HG03108 (cell line): ENCODE measurements around the gene MACROD2.
"Not testable (repeated sequence)": the region's sequence is repeated elsewhere in the genome, so short reads cannot be mapped to it uniquely, and the experiment has no call there.

Experiments
- ATAC-seq: cut with Tn5 transposase; IDR thresholded peaks from one replicate; pipeline ENCODE4 v1.9.1; 2021; ENCODE audit warnings: moderate library complexity; ENCODE audit not compliant: unreplicated experiment

MACROD2 gene

DNA sequence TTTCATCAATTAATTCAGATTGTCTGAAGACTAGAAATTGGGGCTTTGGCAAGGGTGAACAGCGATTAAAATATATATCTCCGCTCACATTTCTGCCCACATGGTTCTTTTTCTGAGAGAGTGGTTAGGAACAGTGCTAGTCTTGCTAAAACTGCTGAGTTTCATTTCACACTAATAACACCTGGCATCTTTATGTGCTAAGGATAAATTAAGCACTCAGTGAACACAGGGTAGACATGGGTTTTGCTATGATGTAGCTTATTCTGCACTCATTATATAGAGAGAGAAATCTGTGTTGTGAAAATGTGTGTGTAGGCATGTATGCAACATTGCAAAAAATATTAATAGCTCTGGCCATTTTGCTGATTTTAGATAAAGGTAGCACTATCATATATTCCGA, 965.5 kb downstream of the MACROD2 start:
- no peak for ATAC-seq

DNA sequence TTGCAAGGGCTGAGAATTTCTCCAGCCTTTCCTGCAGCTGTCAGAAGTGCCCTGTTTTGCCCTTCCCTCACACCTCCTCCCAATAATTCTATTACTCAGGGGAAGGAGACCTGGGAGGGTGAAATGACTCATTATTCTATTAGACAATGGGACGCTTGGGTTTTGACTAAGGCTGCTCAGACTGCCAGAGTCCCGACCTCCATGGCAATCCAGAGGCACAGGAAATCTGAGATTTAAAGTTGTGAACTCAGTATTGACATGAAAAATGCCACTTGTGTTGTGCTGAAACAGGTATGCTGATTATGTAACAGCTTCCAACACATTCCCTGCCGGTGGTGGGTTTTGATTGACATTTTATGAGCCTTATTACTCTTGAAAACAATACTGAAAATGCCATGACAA, 967.9 kb downstream of the MACROD2 start:
- ATAC-seq, result no peak

DNA sequence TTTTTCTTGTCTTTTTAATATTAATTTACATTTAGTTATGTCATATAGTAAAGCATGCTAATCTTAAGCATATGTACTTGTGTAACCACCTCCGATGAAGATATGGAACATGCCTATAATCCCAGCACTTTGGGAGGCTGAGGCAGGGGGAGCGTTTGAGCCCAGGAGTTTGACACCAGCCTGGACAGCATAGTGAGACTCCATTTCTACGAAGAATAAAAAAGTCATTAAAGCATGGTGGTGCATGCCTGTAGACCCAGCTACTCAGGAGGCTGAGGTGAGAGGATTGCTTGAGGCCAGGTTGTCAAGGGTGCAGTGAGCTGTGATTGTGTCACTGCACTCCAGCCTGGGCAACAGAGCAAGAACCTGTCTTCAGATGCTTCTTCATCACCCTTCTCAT, 970.9 kb downstream of the MACROD2 start:
- no peak for ATAC-seq

DNA sequence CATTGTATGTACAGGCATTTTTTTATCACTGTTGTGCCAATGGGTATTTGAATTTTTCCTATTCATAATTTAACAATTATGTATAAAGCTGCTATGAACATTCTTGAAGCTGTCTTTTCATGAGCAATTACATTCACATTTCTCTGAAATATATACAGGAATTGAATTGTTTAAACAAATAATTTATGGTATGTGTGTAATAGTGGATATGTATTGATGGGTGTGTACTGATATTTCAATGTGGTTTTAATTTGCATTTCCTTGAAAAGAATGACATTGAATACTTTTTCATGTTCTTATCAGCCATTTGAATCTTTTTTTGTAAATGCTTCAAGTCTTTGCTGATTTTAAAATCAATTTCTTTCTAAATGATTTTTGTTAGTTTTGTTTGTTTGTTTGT, 971.5 kb downstream of the MACROD2 start:
- ATAC-seq, result no peak

DNA sequence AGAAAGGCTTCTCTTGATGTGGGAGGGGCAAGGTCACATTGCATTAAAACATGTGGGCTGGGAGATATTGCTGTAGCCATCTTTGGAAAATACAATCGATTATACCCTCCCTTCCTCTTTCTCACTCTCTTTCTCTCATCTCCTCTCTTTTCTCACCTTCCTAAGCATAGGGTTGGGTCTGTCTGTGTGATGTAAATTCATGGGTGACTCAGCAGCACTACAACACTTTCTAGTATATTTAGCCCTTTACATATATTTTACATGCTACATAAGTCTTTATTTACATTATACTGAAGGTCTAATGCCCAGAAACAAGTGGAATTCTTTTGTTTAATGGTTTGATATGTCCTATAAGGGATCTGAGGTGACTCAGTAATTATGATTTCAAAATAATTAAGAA, 976.9 kb downstream of the MACROD2 start:
- no peak for ATAC-seq

DNA sequence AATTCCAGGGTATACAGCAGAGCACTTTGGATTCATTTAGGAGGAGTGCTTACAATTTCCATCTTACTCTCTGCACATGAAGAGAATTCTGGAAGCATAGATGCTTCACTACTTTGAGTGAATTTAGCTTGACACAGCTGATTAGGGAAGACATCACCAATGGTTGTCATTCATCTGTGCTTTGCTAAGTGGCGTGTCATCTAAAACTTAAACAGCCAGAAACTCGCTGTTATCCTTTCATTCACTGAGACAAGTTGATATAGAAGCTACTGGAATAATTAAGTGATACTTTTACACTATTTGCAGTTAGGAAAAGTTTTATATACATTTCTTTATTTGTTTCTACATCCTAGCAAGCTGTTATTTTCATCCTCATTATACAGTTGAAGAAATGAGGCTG, 977.4 kb downstream of the MACROD2 start:
- no peak for ATAC-seq

DNA sequence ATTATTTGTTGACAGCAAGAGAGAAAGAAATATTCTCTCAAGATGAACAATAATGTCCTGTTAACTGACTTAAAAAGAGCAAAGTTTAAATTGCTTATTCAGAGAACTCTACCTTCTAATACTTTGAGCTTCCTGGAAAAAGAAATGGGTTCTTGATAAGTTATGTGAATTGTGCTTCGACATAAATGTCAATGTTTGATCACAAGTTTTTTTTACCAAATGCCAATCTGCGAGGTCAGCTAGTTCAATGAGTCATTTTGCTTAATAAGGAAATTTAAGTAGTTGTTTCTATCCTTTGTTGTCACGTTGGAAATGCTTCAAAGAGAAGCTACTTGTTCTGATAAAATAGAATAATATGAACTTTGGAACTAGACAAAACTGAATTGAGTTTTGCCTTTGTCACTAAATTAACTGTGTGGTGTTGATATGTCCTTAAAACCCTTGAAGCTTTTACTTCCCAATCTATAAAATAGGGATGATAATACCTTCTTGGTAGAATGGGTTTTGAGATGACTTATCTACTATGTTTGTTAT, 984.2 kb downstream of the MACROD2 start:
- no peak for ATAC-seq

DNA sequence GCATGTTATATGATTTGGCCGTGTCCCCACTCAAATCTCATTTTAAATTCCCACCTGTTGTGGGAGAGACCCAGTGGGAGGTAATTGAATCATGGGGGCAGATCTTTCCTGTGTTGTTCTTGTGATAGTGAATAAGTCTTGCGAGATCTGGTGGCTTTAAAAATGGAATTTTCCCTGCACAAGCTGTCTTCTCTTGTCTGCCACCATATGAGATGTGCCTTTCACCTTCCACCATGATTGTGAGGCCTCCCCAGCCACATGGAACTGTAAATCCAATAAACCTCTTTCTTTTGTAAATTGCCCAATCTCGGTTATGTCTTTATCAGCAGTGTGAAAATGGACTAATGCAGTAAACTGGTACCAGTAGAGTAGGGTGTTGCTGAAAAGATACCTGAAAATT, 986.2 kb downstream of the MACROD2 start:
- ATAC-seq, result not testable (repeated sequence)

DNA sequence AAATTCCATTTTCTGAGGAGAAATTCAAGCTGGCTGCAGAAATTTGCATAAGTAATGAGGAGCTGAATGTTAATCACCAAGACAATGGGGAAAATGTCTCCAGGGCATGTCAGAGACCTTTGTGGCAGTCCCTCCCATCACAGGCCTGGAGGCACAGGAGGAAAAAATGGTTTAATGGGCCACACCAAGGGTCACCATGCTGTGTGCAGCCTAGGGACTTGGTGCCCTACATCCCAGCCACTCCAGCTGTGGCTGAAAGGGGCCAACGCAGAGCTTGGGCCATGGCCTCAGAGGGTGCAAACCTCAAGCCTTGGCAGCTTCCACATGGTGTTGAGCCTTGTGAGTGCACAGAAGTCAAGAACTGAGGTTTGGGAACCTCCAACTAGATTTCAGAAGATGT, 987.0 kb downstream of the MACROD2 start:
- ATAC-seq, result not testable (repeated sequence)

DNA sequence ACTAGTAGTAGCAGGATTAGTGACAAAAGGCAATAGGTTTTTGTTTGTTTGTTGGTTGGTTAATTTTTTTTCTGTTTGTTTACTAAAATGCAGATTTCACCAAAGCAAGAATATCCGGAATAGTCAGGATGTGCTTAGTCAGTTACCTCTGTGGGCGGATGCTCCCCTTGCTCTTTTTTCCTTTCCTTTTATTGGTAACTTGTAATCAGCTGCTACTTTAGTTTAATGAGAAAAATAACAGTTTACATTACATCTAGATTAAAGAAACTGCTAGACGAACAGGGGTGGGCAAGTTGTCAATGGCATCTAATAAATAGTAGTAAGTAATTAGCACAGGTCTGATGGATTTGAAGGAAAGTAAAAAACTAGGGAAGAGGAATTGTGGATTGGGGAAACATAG, 989.0 kb downstream of the MACROD2 start:
- ATAC-seq, result no peak

DNA sequence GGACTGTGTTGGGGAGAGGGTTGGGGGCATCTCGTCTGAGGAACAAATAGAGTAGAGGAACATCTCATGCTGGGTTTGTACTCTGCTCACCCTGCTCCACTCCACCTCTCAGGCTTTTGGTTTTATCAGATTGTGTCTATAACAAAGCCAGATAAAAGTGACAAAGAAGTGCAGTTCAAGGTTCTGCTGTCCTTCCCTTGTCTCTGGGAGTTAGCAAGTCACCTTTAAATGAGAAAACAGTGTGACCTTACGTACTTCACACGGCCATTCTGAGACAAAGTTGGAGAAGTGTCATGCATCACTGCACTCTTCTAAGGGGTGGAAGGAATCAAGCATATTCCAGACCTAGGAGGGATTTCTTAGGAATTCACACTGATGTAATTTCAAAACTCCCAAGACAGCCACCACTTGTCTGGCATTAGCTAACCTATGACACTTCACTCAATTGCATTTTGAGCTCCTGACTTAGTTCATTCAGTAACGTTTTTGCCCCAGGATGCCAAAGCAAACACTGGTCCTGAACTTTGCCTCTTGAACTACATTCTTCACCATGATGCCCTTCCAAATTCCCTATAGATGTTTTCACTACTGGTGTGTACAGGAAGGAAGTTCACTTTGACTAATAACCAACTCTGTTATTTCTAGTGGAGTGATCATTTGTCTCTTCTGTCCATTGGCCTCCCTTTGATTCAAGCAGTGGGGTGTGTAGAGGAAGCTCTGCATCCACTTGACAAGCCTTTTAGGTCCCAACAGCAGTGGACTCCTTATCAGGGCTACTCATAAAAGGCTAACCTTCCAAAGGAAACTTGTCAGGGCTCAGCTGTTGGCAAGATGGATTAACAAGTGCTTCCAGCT, 989.7 kb downstream of the MACROD2 start:
- ATAC-seq, result no peak

DNA sequence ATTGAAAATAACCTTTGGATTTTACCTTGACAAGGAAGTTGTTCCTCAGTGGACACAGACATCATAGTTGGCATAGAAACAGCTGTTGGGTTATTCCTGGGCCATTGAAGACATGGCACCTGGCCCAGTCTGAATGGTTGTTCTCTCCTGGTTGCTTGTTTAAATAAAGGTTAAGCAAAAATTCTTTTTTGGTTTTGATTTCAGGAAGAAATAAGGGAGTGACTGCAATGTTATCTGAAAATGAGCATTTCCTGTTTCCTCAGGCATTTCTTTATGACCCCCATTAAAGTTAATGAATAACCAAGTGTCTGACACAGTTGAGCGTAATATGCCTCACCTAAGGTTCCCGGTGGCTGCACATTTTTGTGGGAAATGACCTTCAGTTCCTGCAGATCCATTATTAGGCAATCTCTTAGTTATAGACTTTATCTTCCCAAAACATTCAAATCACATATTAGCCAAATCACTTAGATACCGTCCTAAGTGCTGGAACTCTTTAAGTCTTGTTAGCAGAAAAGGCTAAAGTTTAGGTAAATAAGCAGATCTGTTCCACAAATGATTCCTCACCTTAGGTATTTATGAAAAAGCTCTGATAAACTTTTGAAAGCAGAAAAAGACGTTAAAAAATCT, 990.8 kb downstream of the MACROD2 start:
- no peak for ATAC-seq

DNA sequence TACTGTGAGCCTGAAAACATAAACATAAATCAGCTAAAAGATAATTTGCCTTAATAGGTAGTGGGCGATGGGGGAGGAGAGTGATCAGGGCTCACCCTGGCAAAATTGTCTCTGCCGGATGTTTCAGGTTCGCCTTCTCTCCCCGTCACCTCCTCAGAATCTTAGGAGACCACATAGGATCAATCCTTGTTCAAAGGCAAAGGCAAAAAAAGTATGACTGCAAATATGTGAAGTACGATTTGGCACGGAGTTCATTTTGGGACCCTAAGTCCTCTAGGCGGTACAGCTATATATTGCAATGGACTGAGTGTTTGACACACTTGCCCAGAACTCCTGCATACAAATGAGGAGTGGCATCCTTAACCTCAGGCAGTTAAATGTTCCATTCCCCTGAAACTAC, 991.3 kb downstream of the MACROD2 start:
- no peak for ATAC-seq

DNA sequence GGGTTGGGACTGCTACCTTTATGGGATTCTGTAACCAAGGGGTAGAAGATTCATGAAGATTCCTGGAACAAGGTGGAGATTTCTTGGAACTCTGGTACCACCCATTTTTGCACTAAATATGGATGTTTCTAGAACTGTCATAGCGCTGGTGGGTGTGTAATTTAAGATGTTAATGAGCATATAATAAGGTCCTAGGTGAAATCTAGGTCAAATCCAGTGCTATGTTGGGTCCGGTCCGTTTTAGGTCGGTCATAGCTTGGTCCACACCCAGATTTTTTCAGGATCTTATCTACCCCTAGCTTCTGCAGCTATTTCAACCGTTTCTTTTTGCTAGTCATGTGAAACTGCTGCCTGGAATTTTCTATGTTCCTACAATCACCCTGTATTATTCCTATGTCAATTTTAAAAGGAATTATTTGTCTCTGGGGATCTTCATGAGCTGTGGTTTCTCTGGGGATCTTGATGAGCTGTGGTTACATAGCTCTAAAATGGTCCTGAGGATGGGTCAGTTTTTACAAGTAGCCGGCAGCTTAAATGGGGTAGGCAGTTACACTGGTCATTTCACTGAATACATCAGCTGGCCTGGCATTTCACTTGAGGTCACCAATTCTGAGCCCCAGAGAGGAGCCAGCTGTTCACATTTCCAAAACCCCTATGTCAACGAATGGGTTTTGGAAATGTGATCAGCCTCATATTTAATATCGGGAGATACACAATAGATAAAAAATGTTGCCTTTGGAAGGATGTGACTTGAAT, 994.4 kb downstream of the MACROD2 start:
- no peak for ATAC-seq

DNA sequence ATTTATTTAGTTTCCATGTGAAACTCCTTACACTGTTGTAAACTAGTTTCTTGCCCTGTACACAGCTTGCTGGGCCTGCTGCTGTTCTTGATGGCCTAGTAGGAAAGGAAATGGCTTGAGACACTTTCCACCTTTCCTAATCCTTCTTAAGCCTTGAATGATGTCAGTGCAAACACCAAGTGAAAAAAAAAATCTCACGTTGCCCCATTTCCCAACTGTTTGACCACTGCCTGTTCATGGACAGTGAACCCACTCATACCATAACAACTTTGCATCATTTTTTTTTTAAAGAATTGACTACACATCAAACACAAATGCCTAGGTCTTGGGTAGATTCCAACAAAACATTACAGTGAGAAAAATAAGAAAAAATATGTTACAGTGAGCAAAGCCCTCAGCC, 995.7 kb downstream of the MACROD2 start:
- no peak for ATAC-seq

DNA sequence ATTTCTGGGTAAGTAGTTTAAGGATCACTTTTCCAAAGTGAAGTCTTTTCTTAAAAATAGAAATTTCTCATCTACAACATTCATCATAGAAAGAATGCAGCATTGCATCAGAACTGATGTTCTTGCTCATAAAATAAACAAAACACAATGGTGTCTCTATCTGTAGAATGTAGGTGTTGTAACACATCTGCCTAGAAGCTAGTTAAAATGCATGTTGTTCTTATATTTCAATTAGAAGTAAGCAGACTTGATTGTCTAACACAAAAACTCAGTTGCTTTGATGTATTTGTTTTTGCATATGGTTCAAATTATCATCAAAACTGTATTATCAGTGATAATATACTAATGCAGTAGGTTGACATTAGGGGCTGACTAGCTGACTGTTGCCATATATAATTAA, 996.8 kb downstream of the MACROD2 start:
- ATAC-seq, result no peak

DNA sequence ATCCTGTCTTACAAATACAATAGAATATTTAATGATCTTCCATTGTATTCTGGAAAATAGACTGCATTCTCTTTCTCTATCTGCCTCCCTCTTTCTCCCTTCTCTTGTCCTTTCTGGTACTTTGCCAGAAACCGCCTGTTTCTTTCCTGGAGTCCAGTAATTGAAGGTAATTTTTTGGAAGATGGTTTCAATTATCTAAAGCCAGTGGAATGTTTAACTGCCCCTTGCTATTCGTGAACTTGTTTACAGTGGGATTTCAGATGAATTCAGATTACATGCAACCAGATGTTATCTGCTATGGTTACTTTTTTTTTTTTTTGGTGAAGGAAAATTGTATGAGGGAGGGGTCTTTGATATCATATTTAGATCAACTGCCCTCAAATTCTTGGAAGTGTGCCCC, 997.6 kb downstream of the MACROD2 start:
- no peak for ATAC-seq

DNA sequence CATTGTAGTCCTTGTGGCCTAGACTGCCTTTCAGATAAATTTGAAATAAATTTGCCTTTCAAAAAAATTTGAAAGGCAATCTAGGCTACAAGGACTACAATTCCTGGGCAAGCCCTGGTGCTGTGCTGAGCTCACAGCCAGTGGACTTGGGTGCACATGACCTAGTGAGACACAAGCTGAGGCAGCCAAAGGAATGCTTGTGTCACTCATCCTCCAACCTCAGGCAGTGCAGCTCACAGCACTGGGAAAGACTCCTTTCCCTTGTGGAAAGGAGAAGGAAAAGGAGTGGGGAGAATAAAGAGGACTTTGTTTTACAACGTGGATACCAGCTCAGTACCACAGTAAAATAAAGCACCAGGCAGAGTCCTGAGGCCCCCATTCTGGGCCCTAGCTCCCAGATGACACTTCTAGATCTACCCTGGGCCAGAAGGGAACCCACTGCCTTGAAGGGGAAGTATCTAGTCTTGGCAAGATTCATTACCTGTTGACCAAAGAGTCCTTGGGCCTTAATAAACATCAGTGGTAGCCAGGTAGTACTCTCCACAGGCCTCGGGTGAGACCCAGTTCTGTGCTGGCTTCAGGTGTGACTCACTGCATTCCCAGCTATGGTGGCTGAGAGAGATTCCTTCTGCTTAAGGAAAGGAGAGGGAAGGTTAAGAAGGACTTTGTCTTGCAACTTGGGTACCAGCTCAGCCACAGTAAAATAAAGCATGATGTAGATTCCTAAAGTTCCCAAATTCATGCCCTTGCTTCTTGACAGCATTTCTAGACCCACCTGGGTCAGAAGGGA, 1001.8 kb downstream of the MACROD2 start:
- ATAC-seq, result no peak

DNA sequence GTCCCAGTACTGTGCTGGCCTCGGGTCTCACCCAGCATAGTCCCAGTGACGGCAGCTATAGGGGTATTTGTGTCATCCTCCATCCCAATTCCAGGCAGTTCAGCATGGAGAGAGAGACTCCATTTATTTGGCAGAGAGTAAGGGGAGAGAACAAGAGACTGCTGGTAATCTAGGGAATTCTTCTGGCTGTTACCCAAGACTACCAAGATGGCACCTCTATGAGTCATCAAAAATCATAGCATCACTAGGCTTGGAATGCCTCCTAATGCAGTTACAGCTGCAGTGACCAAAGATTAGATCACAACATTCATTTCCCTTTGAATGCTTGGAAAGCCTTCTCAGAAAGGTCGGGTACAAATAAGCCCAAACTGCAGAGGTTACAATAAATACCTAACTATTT, 1002.5 kb downstream of the MACROD2 start:
- no peak for ATAC-seq

DNA sequence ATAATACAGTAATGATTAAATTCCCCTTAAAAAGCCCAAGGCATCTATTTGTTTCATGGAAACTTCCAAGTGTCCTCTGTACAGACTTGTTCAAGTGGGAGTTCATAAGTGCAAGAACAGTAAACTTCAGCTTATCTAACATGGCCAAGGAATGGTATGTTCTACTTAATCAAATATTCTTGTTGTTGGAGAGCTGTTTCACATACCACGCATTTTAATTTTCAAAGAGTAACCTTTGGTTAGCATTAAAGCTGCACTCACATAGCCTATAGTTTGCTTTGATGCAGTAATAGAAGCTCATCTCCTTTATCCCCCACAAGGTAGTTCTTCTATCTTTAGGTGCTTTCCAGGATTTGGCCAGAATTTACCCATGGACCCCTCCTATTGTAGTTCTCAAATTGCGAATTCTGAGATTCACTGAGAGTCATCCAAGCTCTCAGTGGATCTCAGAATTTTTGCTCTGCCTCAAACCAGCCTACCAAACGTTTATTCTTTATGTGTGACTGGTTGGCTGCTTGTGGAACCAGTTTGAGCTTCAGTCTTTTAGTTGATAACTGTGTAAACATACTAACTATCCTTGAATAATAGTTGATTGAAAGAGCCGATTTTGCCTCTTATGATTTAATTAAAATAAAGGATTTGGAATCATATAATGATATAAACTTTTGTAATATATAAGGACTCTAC, 1010.1 kb downstream of the MACROD2 start:
- no peak for ATAC-seq
